H1 (cell line): ENCODE measurements around the gene KCNH8. TPM values are rescaled to one million over a fixed set of nuclear protein-coding genes. Genes with fewer than 3 reads are reported as not detected.
A peak's percentile ranks its signal among the peaks of the same experiment; 100 is the strongest.

Experiments
- CTCF ChIA-PET: fragments of 300-600 bp; sonication (Branson Sonifier 250); formaldehyde crosslinking; loops from one replicate; lab custom pipeline; 2021; ENCODE audit not compliant: partially characterized antibody; lab: Charles Lee
- POLR2A ChIA-PET: fragments of 300-600 bp; sonication (Branson Sonifier 250); formaldehyde crosslinking; loops from one replicate; lab custom pipeline; 2021; ENCODE audit warnings: inconsistent platforms; ENCODE audit not compliant: partially characterized antibody; lab: Charles Lee
- DNase-seq, 2 experiments: peaks; one replicate each; pipeline versions ENCODE4 v3.0.0 to v3.0.0-alpha.2; 2010 to 2022; ENCODE audit warnings: low spot score in 2 of 2, low read depth in 1 of 2, mixed read lengths in 1 of 2
- FAIRE-seq: peaks from 2 replicates; lab custom pipeline; 2011; peaks lifted over from hg19 to GRCh38; lab: Jason Lieb, UNC
- H2AFZ ChIP-seq: 2 replicates; pipeline ENCODE4 v1.8.1; 2012; ENCODE audit warnings: low read length, inconsistent platforms
- H2AK5ac ChIP-seq: 2 replicates; pipeline ENCODE4 v1.6.1; 2013; ENCODE audit warnings: low read depth, low read length
- H2BK120ac ChIP-seq: replicated peaks from 2 replicates; pipeline ENCODE3; 2013; ENCODE audit warnings: low read depth, low read length, inconsistent platforms
- H2BK12ac ChIP-seq: 2 replicates; pipeline ENCODE4 v1.6.1; 2013; ENCODE audit warnings: low read depth, low read length
- H2BK15ac ChIP-seq: 2 replicates; pipeline ENCODE4 v1.6.1; 2013; ENCODE audit warnings: low read length
- H2BK20ac ChIP-seq: 2 replicates; pipeline ENCODE4 v1.6.1; 2013; ENCODE audit warnings: low read length
- H2BK5ac ChIP-seq: 2 replicates; pipeline ENCODE4 v1.6.1; 2013; ENCODE audit warnings: low read depth, low read length
- H3K14ac ChIP-seq: 2 replicates; pipeline ENCODE4 v1.6.1; 2013; ENCODE audit warnings: inconsistent platforms; ENCODE audit not compliant: insufficient read length
- H3K18ac ChIP-seq: 2 replicates; pipeline ENCODE4 v1.6.1; 2013; ENCODE audit warnings: low read length; ENCODE audit errors: extremely low read depth
- H3K23ac ChIP-seq: 2 replicates; pipeline ENCODE4 v1.6.1; 2013; ENCODE audit warnings: inconsistent platforms; ENCODE audit not compliant: insufficient read length
- H3K23me2 ChIP-seq: 2 replicates; pipeline ENCODE4 v1.6.1; 2013; ENCODE audit warnings: low read depth, low read length
- H3K27ac ChIP-seq: 2 replicates; pipeline ENCODE4 v1.6.1; 2011; ENCODE audit warnings: low read depth, low read length, inconsistent platforms
- H3K27me3 ChIP-seq, 4 experiments: replicated peaks in 1 of 4; 1 replicate in 1 of 4; 2 replicates in 3 of 4; pipeline versions ENCODE4 v1.6.1 to v1.8.1; 2011 to 2013; ENCODE audit warnings: low read length in 3 of 4, mild to moderate bottlenecking in 3 of 4, inconsistent platforms in 2 of 4, mixed read lengths in 2 of 4, moderate library complexity in 1 of 4; ENCODE audit not compliant: control insufficient read depth in 3 of 4, insufficient read depth in 3 of 4; ENCODE audit errors: extremely low read depth in 1 of 4
- H3K36me3 ChIP-seq, 4 experiments: 2 replicates each; pipeline versions ENCODE4 v1.6.1 to v1.8.1; 2011 to 2013; ENCODE audit warnings: mild to moderate bottlenecking in 4 of 4, low read length in 3 of 4, moderate library complexity in 2 of 4, control low read depth in 1 of 4, inconsistent platforms in 1 of 4; ENCODE audit not compliant: insufficient read depth in 4 of 4, control insufficient read depth in 2 of 4
- H3K4ac ChIP-seq: replicated peaks from 2 replicates; pipeline ENCODE3; 2013; ENCODE audit warnings: low read length, low read depth, mixed read lengths, inconsistent platforms; ENCODE audit not compliant: insufficient read length
- H3K4me1 ChIP-seq, 4 experiments: replicated peaks in 1 of 4; 1 replicate in 1 of 4; 2 replicates in 3 of 4; pipeline versions ENCODE4 v1.6.1 to v1.8.1; 2011 to 2013; ENCODE audit warnings: low read length in 3 of 4, inconsistent platforms in 2 of 4, mixed read lengths in 1 of 4; ENCODE audit not compliant: insufficient read depth in 4 of 4, control insufficient read depth in 3 of 4
- H3K4me2 ChIP-seq, 2 experiments: 2 replicates each; pipeline versions ENCODE4 v1.6.1 to v1.8.1; 2011 to 2013; ENCODE audit warnings: low read depth in 2 of 2, low read length in 2 of 2, control low read depth in 1 of 2, inconsistent platforms in 1 of 2, mild to moderate bottlenecking in 1 of 2; ENCODE audit not compliant: insufficient read depth in 1 of 2
- H3K4me3 ChIP-seq, 4 experiments: fragments of 200-600, 300-600 bp in 1 of 4; sonication (generic), shearing (Covaris generic), sonication (Bioruptor Twin) in 1 of 4; 2 replicates each; pipeline versions ENCODE4 v1.5.1 to v1.8.1; 2011 to 2016; ENCODE audit warnings: low read length in 4 of 4, low read depth in 3 of 4, control low read depth in 2 of 4, inconsistent platforms in 2 of 4, mild to moderate bottlenecking in 2 of 4, mixed read lengths in 1 of 4, moderate library complexity in 1 of 4; ENCODE audit not compliant: insufficient read depth in 2 of 4; ENCODE audit errors: extremely low read depth in 1 of 4
- H3K56ac ChIP-seq: replicated peaks from 2 replicates; pipeline ENCODE3; 2013; ENCODE audit warnings: low read depth, mild to moderate bottlenecking, mixed read lengths, low read length, inconsistent platforms; ENCODE audit not compliant: insufficient read length
- H3K79me1 ChIP-seq: 2 replicates; pipeline ENCODE4 v1.6.1; 2013; ENCODE audit warnings: low read depth, low read length, control low read depth
- H3K79me2 ChIP-seq, 2 experiments: 2 replicates each; pipeline versions ENCODE4 v1.6.1 to v1.8.1; 2012 to 2013; ENCODE audit warnings: low read length in 2 of 2, mild to moderate bottlenecking in 2 of 2, inconsistent platforms in 1 of 2; ENCODE audit not compliant: insufficient read depth in 2 of 2, control insufficient read depth in 1 of 2
- H3K9ac ChIP-seq, 4 experiments: replicated peaks in 1 of 4; 1 replicate in 1 of 4; 2 replicates in 3 of 4; pipeline versions ENCODE4 v1.6.1 to v1.8.1; 2011 to 2013; ENCODE audit warnings: low read depth in 3 of 4, low read length in 3 of 4, control low read depth in 2 of 4, mild to moderate bottlenecking in 2 of 4, moderate library complexity in 2 of 4, inconsistent platforms in 1 of 4; ENCODE audit errors: extremely low read depth in 1 of 4
- H3K9me3 ChIP-seq, 2 experiments: 2 replicates each; pipeline versions ENCODE4 v1.6.1 to v1.8.1; 2012 to 2013; ENCODE audit warnings: mild to moderate bottlenecking in 2 of 2, moderate library complexity in 2 of 2, control low read depth in 1 of 2, inconsistent platforms in 1 of 2, low read depth in 1 of 2, low read length in 1 of 2, mixed read lengths in 1 of 2; ENCODE audit not compliant: insufficient read depth in 2 of 2
- H4K20me1 ChIP-seq, 2 experiments: replicated peaks in 1 of 2; 2 replicates each; pipeline versions ENCODE3 to v1.8.1; 2011 to 2013; ENCODE audit warnings: inconsistent platforms in 2 of 2, low read length in 2 of 2, mild to moderate bottlenecking in 1 of 2; ENCODE audit not compliant: insufficient read depth in 2 of 2, control insufficient read depth in 1 of 2
- H4K5ac ChIP-seq: 2 replicates; pipeline ENCODE4 v1.6.1; 2013; ENCODE audit warnings: low read length, low read depth, mixed read lengths, inconsistent platforms; ENCODE audit not compliant: insufficient read length
- H4K8ac ChIP-seq: 2 replicates; pipeline ENCODE4 v1.8.0; 2013; ENCODE audit warnings: mild to moderate bottlenecking, moderate library complexity, low read length, inconsistent platforms; ENCODE audit not compliant: insufficient read depth; ENCODE audit errors: extremely low read depth
- H4K91ac ChIP-seq: replicated peaks from 2 replicates; pipeline ENCODE3; 2013; ENCODE audit warnings: low read length, mixed read lengths, inconsistent platforms; ENCODE audit not compliant: insufficient read length
- EGR1 ChIP-seq: IDR thresholded peaks from 2 replicates; pipeline ENCODE4 v1.6.1; 2011; ENCODE audit warnings: low read depth, low read length, borderline replicate concordance
- KDM5A ChIP-seq: fragments of 200-600 bp; IDR thresholded peaks from 2 replicates; pipeline ENCODE4 v1.7.1; 2012; ENCODE audit warnings: mild to moderate bottlenecking, low read length, inconsistent platforms, mixed read lengths
- NANOG ChIP-seq: IDR thresholded peaks from 2 replicates; pipeline ENCODE4 v1.6.1; 2011; ENCODE audit warnings: low read length, low read depth, mild to moderate bottlenecking, inconsistent platforms; ENCODE audit not compliant: insufficient read depth, poor library complexity, severe bottlenecking
- RFX5 ChIP-seq: IDR thresholded peaks from 2 replicates; pipeline ENCODE4 v1.6.1; 2011; ENCODE audit warnings: low read depth, low read length, improper control_type of control experiment, borderline replicate concordance
- RNF2 ChIP-seq: fragments of 200-900, 300-1000 bp; sonication (generic); IDR thresholded peaks from 2 replicates; pipeline ENCODE4 v1.7.1; 2016; ENCODE audit warnings: borderline replicate concordance, low read depth, mild to moderate bottlenecking, antibody characterized with exemption, low read length; ENCODE audit not compliant: poor library complexity, severe bottlenecking; ENCODE audit errors: missing control alignments
- SRF ChIP-seq: IDR thresholded peaks from 2 replicates; pipeline ENCODE4 v1.6.1; 2011; ENCODE audit warnings: mild to moderate bottlenecking, low read depth, low read length, moderate library complexity
- TAF7 ChIP-seq: optimal IDR thresholded peaks from 2 replicates; pipeline ENCODE3; 2011; ENCODE audit warnings: low read depth, mild to moderate bottlenecking, inconsistent platforms, low read length, moderate library complexity, borderline replicate concordance
- YY1 ChIP-seq: IDR thresholded peaks from 2 replicates; pipeline ENCODE4 v1.6.1; 2011; ENCODE audit warnings: low read depth, mild to moderate bottlenecking, low read length
- WGBS, 2 experiments: shearing (Covaris generic) in 1 of 2; methylation state at CpG; one replicate each; pipeline versions ENCODE4 v1.1.6 to v1.1.7; 2013 to 2015; ENCODE audit warnings: low lambda C conversion rate in 2 of 2, mixed read lengths in 2 of 2, inconsistent platforms in 1 of 2, low coverage in 1 of 2, missing lambda C conversion rate in 1 of 2; ENCODE audit not compliant: insufficient replicate concordance in 2 of 2, insufficient coverage in 1 of 2, insufficient read length in 1 of 2; ENCODE audit errors: extremely low coverage in 1 of 2, missing lambda C conversion rate in 1 of 2; 5-methylcytosine and 5-hydroxymethylcytosine counted together
- polyA plus RNA-seq, 7 experiments: library from polyadenylated mRNA; depleted of rRNA in 3 of 7; stranded (reverse) in 5 of 7; unstranded in 2 of 7; fragments of >200 nt in 5 of 7; fragments of 200-250 nt in 2 of 7; gene quantifications; 1 replicate in 5 of 7; 2 replicates in 1 of 7; 4 replicates in 1 of 7; pipeline versions ENCODE4 v1.2.1 to v1.2.3, GENCODE V29; 2011 to 2013; ENCODE audit warnings: missing spikeins in 2 of 7, mixed read lengths in 2 of 7
- total RNA-seq: library from RNA; stranded (reverse); fragmentation: NEBNext Ultra II Directional; extraction: Animal tissue kit (Norgen Biotek cat#: 25700); gene quantifications from 2 replicates; pipeline ENCODE4 v1.2.1, GENCODE V29; 2021

KCNH8 gene
- total and polyA plus RNA-seq, 2 of the 8 experiments (the other 6 are each of a cell fraction or from before 2014, with no cell fraction given): 2.2 to 2.4 TPM

GRCh38 chr3:19334120-19334519 lies 185.8 kb downstream of the KCNH8 start:
- H3K14ac ChIP-seq: no peak overlapping the region
- no peak overlapping the region for H2AK5ac ChIP-seq
- H3K9me3 ChIP-seq: no peaks in the 10 kb centered on the region
- no peak overlapping the region for H4K8ac ChIP-seq
- no peak for DNase-seq
- H4K5ac ChIP-seq: no peak overlapping the region
- H2BK12ac ChIP-seq: no peak overlapping the region
- no peak overlapping the region for H3K27ac ChIP-seq
- H4K91ac ChIP-seq: no peak overlapping the region
- H3K23me2 ChIP-seq: no peaks in the 10 kb centered on the region
- no peak overlapping the region for H3K4me2 ChIP-seq
- H3K4ac ChIP-seq: no peak overlapping the region
- H3K27me3 ChIP-seq: no peaks in the 10 kb centered on the region
- H3K18ac ChIP-seq: no peak overlapping the region
- no peaks in the 10 kb centered on the region for H3K79me2 ChIP-seq
- H3K23ac ChIP-seq: no peak overlapping the region
- H2BK20ac ChIP-seq: no peak overlapping the region
- H3K36me3 ChIP-seq: no peaks in the 10 kb centered on the region
- H2BK15ac ChIP-seq: no peak overlapping the region
- H4K20me1 ChIP-seq: no peaks in the 10 kb centered on the region
- FAIRE-seq: no peak
- CTCF ChIA-PET: interaction anchor here (0.7 to 1.3 kb wide), 3 partner anchors 15 to 369 kb away, joined by 3 to 10 read pairs (median 3); no protein-coding TSS in a partner anchor
- H2BK120ac ChIP-seq: no peak overlapping the region
- H3K56ac ChIP-seq: no peak overlapping the region
- 0 out of 7 replicates have a peak overlapping the region, but pooled peaks of 1 of the 4 experiments have one; percentile 37 for H3K9ac ChIP-seq
- no peak overlapping the region for H2AFZ ChIP-seq
- no peak overlapping the region for H2BK5ac ChIP-seq
- no peaks in the 10 kb centered on the region for H3K79me1 ChIP-seq
- TF ChIP-seq RNF2 (no peak), EGR1 (no peak), NANOG (no peak), KDM5A (no peak), SRF (no peak), RFX5 (no peak), TAF7 (no peak), YY1 (no peak)
- peaks cover 0 to 4% (median 3%) of the 10 kb centered on the region in 4 experiments; a peak in 3 of 7 replicates for H3K4me1 ChIP-seq
- H3K4me3 ChIP-seq: no peak overlapping the region
- WGBS, 2 experiments: 78% methylated on average over 6 of the region's 6 CpGs; no CpG with 5 or more reads in 1 of the 2 experiments
- POLR2A ChIA-PET: no interaction called here
